Stomach smooth muscle (tissue), 2 donors: ENCODE measurements around the gene MKKS.

Experiments used
- H3K27ac ChIP-seq: one replicate; pipeline ENCODE4 v1.7.0; 2013; ENCODE audit warnings: mild to moderate bottlenecking, low read length, inconsistent platforms
- H3K27me3 ChIP-seq, 2 donors: one replicate each; pipeline ENCODE4 v1.7.0; 2013; ENCODE audit warnings: low read length in 2 of 2; ENCODE audit not compliant: insufficient read depth in 2 of 2, control insufficient read depth in 1 of 2
- H3K36me3 ChIP-seq, 2 donors: one replicate each; pipeline ENCODE4 v1.7.0; 2013; ENCODE audit warnings: low read length in 2 of 2; ENCODE audit not compliant: control insufficient read depth in 2 of 2, insufficient read depth in 2 of 2
- H3K4me1 ChIP-seq: one replicate; pipeline ENCODE4 v1.7.0; 2013; ENCODE audit warnings: low read length; ENCODE audit not compliant: control insufficient read depth, insufficient read depth
- H3K4me3 ChIP-seq, 2 donors: one replicate each; pipeline ENCODE4 v1.7.0; 2013; ENCODE audit warnings: low read length in 2 of 2
- H3K9ac ChIP-seq, 2 donors: one replicate each; pipeline ENCODE4 v1.7.0; 2013; ENCODE audit warnings: low read length in 2 of 2, mild to moderate bottlenecking in 1 of 2
- H3K9me3 ChIP-seq, 2 donors: one replicate each; pipeline ENCODE4 v1.7.0; 2013; ENCODE audit warnings: low read length in 2 of 2; ENCODE audit not compliant: control insufficient read depth in 2 of 2
- donor health status: healthy.
- donor health status: Pancreatic carcinoma.

MKKS gene

DNA sequence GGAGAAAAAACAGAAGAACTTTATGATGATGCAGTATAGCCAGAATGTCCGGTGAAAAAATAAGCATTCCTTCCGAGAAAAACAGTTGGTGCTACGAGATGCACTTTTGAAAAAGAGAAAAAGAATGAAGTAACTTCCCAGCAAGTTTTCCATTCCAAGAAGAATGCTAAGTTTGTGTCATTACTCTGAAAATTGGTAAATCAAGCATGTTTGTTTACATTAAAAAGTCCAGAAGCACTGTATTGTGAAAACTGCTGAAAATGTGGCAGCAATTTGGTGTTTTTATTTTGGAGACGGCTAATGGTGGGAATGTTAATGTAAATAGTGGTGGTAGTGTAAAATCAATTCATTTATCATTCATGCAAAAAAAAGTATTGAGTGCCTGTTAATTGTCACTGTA, 46.3 kb downstream of the MKKS start:
- H3K27ac ChIP-seq: no peak overlapping the region
- H3K27me3 ChIP-seq: no peaks in the 10 kb centered on the region
- no peaks in the 10 kb centered on the region for H3K9me3 ChIP-seq
- no peaks in the 10 kb centered on the region for H3K4me1 ChIP-seq
- no peaks in the 10 kb centered on the region for H3K36me3 ChIP-seq
- no peak overlapping the region for H3K4me3 ChIP-seq
- H3K9ac ChIP-seq: no peak overlapping the region

DNA sequence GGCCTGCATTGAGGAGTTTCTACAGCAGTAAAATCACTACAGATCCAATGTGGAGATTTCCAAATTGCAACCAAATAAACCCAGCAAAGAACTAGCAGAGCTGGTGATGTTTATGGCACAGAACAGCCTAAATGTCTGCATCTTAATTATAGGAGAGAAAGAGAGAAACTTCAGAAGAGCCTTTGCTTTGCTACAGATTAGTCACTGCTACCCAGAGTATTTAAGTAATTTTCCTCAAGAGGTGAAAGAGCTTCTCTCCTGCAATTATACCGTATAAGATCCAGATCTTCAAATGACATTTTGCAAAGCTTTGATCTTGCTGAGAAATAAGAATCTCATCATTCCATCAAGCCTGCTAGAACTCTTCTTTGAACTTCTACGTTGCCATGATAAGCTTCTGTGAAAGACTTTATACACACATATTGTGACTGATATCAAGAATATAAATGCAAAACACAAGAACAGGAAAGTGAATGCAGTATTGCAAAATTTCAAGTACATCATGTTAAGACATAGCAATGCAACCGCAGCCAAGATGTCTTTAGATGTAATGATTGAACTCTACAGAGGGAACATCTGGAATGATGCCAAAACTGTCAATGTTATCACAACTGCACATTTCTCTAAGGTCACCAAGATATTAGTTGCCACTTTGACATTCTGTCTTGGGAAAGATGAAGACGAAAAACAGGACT, 48.0 kb downstream of the MKKS start:
- Histone ChIP-seq H3K27me3 (no peaks in the 10 kb centered on the region), H3K4me1 (no peaks in the 10 kb centered on the region), H3K36me3 (no peaks in the 10 kb centered on the region), H3K4me3 (no peak overlapping the region), H3K27ac (no peak overlapping the region), H3K9ac (no peak overlapping the region), H3K9me3 (no peaks in the 10 kb centered on the region)

DNA sequence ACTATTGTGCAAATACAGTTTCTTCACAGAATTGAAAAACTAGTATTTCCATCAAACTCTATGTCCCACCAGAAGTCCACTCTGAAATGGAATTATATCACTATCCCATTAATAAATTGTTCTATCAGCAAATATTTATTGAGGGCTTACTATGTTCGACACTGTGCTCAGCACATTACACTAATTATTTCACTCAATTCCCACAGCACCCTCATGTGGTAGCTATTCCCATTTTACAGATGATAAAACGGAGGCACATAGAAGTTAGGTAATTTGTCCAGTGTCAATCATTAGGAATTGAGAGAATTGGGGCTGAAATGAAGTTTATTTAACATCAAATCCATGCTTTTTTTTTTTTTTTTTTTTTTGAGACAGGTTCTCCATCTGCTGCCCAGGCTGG, 52.5 kb downstream of the MKKS start:
- no peak overlapping the region for H3K4me3 ChIP-seq
- H3K27ac ChIP-seq: no peak overlapping the region
- H3K9ac ChIP-seq: no peak overlapping the region
- no peaks in the 10 kb centered on the region for H3K27me3 ChIP-seq
- no peaks in the 10 kb centered on the region for H3K4me1 ChIP-seq
- H3K9me3 ChIP-seq: no peaks in the 10 kb centered on the region
- H3K36me3 ChIP-seq: no peaks in the 10 kb centered on the region

DNA sequence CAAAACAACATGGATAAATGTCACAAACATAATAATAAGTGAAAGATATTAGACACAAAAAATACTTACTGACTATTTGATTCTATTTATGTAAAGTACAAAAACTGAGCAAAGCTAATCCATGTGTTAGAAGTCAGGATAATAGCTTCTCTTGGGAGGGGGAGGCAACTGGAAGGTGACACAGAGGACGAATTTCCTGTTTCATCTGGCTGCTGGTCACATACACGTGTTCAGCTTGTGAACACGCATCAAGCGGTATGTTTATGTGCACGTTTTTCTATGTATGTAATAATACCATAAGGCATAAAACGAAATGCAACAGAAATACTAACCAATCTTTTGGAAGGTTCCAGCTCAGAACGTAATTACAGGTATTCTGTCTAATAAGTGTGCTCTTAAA, 54.3 kb downstream of the MKKS start:
- no peaks in the 10 kb centered on the region for H3K27me3 ChIP-seq
- H3K4me3 ChIP-seq: no peak overlapping the region
- H3K9me3 ChIP-seq: no peaks in the 10 kb centered on the region
- H3K27ac ChIP-seq: no peak overlapping the region
- H3K9ac ChIP-seq: no peak overlapping the region
- no peaks in the 10 kb centered on the region for H3K4me1 ChIP-seq
- no peaks in the 10 kb centered on the region for H3K36me3 ChIP-seq

DNA sequence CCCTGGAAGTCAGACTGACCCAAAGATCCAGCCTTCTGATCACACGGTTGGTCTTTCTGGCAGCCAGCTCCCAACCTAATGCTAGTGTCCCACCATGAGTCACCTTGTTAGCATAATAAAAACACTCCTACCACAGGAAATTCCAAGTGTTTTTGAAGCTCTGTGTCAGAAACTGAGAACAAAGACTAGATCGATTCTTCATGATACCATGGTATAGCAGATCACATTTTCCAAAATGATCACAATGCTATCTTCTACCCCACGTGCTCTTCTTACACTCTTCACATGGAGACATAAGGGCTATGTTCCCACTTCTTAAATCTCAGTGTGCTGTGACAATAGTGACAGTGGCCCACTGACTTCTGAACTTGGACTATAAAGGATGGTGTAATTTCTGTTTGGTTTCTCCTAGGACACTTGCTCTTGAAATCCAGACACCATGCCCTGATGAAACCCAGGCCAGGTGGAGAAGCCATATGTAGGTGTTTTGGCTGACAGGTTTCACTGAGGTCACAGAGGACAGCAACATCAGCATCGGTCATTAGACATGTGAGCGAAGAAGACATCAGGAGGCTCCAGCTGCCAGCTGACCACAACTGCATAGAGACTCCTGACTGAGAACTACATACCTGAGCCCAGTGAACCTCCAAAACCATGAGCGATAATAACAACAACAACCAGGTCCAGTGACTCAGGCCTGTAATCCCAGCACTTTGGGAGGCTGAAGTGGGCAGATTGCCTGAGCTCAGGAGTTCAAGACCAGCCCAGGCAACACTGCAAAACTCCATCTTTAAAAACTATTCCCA, 57.5 kb downstream of the MKKS start:
- Histone ChIP-seq H3K27me3 (no peaks in the 10 kb centered on the region), H3K4me3 (no peak overlapping the region), H3K4me1 (no peaks in the 10 kb centered on the region), H3K9me3 (no peaks in the 10 kb centered on the region), H3K36me3 (no peaks in the 10 kb centered on the region), H3K9ac (no peak overlapping the region), H3K27ac (no peak overlapping the region)

DNA sequence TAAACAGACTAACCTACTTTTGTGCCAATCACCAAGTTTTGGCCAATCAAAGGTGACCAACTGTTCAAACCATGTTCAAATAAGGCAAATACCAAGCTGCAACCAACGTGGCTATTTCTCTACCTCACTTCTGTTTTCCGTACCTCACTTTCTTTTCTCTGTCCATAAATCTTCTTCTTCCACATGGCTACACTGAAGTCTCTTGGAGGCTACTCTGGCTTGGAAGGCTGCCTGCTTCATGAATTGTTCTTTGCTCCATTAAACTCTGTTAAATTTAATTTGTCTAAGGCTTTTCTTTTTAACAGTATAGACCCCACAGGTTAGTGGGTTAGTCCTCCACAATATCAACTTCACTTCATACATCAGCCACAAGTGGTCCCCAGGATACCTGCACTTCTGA, 58.8 kb downstream of the MKKS start:
- H3K9ac ChIP-seq: no peak overlapping the region
- no peaks in the 10 kb centered on the region for H3K27me3 ChIP-seq

DNA sequence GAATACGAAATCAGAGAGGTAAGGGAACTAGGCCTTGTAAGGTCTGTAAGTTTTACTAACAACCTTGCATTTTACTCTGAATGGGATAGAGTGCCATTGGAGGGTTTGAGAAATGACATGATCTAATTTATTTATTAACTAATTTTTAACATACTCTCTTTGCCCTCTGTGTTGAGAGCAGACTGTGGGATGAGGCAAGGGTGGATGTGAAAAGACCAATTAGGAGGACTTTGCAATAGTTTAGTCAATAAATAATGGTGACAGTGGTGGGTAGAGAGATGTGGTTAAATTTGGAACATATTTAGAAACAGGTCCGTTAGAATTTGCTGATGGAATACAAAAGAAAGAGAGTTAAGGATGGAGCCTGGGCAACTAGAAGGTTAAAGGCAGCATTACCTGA, 60.0 kb downstream of the MKKS start:
- H3K27ac ChIP-seq: no peak overlapping the region
- no peaks in the 10 kb centered on the region for H3K36me3 ChIP-seq
- no peaks in the 10 kb centered on the region for H3K27me3 ChIP-seq
- H3K4me1 ChIP-seq: no peaks in the 10 kb centered on the region
- no peak overlapping the region for H3K4me3 ChIP-seq
- no peaks in the 10 kb centered on the region for H3K9me3 ChIP-seq
- H3K9ac ChIP-seq: no peak overlapping the region

More for the DNA sequence above, 58.8 kb downstream of the MKKS start:
- Histone ChIP-seq H3K36me3 (no peaks in the 10 kb centered on the region), H3K4me3 (no peak overlapping the region), H3K27ac (no peak overlapping the region), H3K4me1 (no peaks in the 10 kb centered on the region), H3K9me3 (no peaks in the 10 kb centered on the region)

DNA sequence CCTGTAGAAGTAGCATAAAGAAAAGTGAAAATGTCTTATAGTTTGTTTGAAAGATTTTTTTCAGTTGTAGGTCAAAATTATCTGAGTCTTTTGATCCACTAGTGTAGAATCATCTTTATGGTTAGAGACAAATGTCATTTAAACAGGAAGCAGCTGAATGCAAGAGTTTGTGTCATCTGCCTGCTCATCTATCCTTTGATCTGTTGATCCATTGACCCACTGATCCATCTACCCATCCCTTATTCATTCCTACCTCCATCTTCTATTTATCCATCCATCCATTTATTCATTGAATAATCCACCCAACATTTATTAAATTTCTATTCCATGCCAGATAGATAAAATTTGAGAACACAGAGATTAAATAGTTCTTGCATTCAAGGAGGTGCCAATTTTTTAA, 62.6 kb downstream of the MKKS start:
- H3K4me3 ChIP-seq: no peak overlapping the region
- H3K9me3 ChIP-seq: no peaks in the 10 kb centered on the region
- H3K27me3 ChIP-seq: no peaks in the 10 kb centered on the region
- H3K4me1 ChIP-seq: no peaks in the 10 kb centered on the region
- H3K9ac ChIP-seq: no peak overlapping the region
- H3K36me3 ChIP-seq: no peaks in the 10 kb centered on the region
- H3K27ac ChIP-seq: no peak overlapping the region

DNA sequence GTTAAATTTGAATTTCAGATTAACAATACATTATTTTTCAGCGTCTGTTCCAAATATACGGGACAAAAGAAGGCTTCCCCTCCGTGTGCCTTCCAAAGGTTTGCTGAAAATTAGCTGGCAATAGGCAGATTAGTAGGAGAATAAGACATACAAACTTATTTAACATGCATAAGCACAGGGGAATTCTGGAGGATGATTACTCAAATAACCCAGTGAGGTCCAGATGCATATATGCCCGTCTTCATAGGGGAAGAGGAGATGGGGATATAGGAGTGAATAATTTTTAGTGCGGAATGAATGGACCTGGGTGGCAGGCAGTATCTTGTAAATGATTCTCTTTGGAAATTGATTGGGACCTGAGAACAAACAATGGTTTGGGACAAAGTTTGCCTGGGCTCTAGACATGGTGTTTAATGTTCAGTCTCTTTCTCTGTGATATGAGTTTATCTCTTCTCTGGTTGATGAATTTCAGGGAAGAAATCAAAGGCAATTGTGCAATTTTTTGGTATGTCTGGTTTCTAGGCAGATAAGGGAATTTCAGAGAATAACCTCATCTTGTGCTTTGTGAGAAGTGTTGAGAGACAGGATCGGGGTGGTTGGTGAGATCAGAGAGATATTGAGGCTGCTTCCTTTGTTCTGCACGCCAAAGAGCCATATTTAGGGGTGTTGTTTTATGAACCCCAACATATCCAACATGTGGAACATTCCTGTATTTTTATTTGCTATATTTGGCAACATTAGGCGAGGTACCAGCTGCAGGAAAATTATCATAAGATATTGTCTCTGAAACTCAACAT, 63.7 kb downstream of the MKKS start:
- no peak overlapping the region for H3K4me3 ChIP-seq
- no peak overlapping the region for H3K9ac ChIP-seq
- no peaks in the 10 kb centered on the region for H3K9me3 ChIP-seq
- no peaks in the 10 kb centered on the region for H3K36me3 ChIP-seq
- no peak overlapping the region for H3K27ac ChIP-seq
- no peaks in the 10 kb centered on the region for H3K4me1 ChIP-seq
- no peaks in the 10 kb centered on the region for H3K27me3 ChIP-seq

DNA sequence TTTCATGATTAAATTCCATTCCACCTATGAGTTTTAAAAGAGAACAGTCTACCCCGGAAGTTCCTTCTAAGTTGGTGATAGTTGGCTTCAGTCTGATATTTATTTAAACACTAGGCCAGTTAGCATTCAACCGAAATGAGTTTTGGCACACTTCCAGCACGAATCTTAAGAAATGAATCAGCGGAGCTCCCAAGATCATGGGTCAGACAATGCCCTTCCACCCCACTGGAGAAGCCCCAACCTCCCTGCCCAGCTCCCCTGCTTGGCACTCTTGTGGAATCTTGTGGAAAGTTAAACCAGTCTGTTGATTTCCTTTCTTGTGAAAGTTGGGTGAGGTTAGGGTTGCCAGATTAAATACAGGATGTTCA, 64.3 kb downstream of the MKKS start:
- Histone ChIP-seq H3K9ac (no peak overlapping the region), H3K9me3 (no peaks in the 10 kb centered on the region), H3K27ac (no peak overlapping the region), H3K4me3 (no peak overlapping the region), H3K27me3 (no peaks in the 10 kb centered on the region), H3K4me1 (no peaks in the 10 kb centered on the region), H3K36me3 (no peaks in the 10 kb centered on the region)

DNA sequence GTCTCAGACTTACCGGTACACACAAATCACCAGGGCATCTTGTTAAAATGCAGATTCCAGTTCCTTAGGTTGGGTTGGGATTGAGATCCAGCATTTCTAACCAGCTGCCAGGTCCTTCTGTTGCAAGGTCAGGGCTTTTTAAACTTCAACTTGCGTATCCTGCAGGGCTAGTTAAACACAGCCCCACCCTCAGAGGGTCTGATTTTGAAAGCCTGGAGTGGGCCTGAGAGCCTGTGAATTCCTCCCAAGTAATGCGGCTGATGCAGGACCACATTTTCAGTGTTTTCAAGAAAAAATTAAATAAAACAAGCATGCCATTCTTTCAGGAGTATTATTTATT, 65.3 kb downstream of the MKKS start:
- no peaks in the 10 kb centered on the region for H3K4me1 ChIP-seq
- no peaks in the 10 kb centered on the region for H3K36me3 ChIP-seq
- H3K9ac ChIP-seq: no peak overlapping the region
- H3K27ac ChIP-seq: no peak overlapping the region
- H3K9me3 ChIP-seq: no peaks in the 10 kb centered on the region
- no peaks in the 10 kb centered on the region for H3K27me3 ChIP-seq
- H3K4me3 ChIP-seq: no peak overlapping the region
